ENCODE measurements around the gene MTRF1.

The MTRF1 gene, protein sequence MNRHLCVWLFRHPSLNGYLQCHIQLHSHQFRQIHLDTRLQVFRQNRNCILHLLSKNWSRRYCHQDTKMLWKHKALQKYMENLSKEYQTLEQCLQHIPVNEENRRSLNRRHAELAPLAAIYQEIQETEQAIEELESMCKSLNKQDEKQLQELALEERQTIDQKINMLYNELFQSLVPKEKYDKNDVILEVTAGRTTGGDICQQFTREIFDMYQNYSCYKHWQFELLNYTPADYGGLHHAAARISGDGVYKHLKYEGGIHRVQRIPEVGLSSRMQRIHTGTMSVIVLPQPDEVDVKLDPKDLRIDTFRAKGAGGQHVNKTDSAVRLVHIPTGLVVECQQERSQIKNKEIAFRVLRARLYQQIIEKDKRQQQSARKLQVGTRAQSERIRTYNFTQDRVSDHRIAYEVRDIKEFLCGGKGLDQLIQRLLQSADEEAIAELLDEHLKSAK

DNA sequence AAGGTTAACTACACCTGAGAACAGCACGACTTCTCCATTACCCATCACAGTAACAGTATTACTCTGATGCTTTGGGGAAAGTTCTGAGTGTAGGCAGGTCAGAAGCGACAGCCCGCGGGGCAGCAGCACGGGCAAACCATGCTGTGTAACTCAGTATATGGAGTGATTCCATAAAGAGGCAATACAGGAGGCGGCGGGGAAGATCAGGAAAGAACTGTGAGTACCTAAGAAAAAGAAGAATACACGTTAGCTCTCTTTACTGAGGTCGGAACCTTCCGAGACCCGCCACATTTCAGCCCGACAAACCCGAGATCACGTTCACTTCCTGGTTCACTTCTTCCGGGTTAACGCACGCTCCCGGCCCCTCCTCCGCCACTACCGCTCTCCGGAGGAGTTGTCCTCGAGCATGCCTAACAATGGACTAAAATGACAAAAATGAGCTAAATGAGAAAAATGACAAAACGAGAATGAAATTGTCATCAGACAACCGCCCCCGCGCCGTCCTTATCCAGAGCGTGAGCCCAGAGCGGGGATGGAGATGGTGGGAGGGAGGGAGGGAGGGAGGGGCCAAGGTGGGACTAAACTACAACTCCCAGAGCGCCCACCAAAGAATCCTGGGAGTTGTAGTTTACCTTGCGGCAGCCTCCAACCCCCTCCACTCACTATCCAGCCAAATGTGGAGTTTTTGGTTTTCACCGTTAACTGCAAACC is at the start of gene MTRF1:
MTRF1 (minus strand) TSS at position 316 of the 711 bp plus-strand sequence. CDS start 2,669 bp downstream, outside the sequence.
- peak; percentile 69 for DNase-seq

DNA sequence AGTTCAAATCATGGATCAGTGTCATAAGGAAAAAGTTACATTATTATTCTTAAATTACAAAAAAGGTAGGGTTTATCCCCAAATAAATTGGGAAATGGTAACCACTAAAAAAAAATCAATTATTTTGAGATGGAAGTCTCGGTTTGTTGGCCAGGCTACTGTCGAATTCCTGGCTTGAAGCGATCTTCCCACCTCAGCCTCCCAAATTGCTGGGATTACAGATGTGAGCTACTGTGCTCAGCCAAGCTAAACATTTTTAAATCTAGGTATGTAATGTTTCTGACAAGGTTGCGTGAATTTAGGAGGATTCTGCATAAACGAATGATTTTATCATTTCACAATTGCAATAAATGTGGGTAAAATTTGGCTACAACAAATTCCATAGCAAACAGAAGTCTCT is 49.7 kb upstream of the MTRF1 start:
- no peak for DNase-seq

DNA sequence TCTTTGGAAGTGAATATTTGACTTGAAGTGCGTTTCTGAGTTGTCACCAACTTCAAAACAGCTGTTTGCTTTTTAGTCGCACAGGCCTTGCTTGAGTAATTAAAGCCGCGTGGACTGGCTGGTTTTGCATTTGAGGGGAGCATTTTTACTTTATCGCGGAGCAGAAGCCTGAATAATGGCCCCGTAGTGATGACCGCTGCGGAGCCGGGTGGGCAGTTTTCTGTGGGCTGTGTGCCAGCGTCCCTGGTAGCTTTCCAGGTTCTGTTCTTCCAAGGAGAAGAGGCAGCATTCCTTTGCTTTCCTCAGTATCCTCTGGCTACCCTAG is 48.8 kb upstream of the MTRF1 start:
- DNase-seq, result no peak

DNA sequence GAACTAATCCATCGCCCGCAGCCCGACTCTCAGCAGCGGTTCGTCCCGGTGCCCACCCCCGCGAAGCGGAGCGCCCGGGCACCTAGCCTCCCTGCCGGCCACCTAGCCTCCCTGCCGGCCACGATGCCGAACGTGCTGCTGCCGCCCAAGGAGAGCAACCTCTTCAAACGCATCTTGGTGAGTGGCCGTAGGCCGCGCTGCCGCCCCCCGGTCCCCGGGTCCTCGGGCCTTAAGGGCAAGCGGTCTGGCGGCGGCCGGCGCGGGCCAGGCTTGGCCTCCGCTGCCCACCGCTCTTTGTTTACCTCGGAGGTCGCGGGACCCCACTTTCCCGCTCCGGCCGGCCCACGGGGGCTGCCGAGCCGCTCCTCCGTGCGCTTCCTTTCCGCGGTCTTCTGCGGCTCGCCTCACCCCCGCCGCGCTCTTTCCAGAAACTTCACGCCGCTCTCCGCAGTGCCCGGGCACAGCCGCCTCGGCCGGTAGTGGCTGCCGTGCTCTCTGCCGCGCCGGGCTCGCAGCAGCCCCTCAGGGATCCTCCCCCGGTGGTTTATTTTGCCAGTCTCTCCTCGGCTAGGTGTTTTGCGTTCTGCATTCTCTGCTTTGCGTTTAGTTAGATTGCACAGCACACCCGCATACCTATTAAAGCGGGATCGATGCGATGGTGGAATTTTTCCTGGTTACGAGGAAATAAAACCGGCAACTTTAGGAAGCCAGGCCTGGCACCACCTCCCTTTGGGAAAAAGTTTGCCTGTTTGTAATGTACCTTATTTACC is 48.2 kb upstream of the MTRF1 start:
- DNase-seq, result peak; percentile 64

DNA sequence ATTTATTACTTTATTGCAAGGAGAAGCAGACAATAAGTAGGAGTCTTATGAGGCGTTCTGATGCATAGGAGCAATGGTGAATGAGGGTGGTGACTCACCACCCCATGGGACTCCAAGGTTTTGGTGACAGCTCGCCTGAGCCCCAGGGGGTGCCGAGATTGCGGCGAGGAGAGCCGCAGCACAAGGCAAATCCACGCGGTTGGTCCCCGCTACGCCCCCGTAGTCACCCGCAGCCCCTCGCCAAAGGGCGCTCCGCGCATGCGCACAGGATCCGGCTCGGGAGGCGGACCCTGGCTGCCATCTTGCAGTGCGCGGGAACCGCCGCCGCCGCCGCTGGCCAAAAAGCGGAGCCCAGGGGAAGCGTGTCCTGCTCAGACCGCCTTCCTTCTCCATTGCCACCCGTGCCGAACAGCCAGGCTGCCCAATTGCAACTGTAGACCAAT is 47.6 kb upstream of the MTRF1 start, which contains the start of gene NAA16:
NAA16 (plus strand) TSS at position 305 of the 443 bp plus-strand sequence. CDS start 262 bp downstream, outside the sequence.
- peak; percentile 94 for DNase-seq

DNA sequence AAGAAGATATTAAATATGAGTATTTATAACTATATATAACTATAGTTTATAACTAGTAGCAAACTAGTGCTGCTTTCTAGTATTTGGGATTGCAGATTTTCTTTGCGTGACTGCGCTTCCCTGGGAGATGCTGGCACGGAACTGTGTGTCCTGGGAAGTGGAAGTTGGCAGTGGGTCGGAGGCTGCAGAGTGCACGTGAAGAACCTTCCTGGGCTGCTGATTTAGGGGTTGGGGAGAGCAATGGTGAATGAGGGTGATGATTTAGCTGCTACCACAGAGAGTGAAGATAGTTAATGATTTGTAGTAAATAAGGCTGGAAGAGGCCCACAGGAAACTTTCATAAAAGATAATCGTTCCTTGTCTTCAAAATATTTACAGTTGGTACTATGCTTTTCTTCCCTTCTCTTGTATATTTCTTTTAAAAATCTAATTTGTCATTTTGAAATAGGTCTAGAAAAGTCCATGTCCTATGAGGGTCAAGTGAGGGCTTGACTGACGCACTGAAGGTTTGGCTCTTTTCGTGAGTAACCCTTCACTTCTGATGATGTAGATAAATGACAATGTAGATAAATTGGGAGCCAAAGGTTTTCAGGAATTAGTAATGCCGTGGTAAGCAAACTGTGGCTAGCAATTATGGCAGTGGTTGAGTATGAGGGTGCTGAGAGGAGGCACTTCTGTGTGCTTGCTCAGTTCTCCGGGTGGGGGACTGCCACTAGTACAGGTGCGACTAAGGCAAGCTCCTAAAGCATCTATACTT is 44.7 kb upstream of the MTRF1 start:
- DNase-seq, result no peak

DNA sequence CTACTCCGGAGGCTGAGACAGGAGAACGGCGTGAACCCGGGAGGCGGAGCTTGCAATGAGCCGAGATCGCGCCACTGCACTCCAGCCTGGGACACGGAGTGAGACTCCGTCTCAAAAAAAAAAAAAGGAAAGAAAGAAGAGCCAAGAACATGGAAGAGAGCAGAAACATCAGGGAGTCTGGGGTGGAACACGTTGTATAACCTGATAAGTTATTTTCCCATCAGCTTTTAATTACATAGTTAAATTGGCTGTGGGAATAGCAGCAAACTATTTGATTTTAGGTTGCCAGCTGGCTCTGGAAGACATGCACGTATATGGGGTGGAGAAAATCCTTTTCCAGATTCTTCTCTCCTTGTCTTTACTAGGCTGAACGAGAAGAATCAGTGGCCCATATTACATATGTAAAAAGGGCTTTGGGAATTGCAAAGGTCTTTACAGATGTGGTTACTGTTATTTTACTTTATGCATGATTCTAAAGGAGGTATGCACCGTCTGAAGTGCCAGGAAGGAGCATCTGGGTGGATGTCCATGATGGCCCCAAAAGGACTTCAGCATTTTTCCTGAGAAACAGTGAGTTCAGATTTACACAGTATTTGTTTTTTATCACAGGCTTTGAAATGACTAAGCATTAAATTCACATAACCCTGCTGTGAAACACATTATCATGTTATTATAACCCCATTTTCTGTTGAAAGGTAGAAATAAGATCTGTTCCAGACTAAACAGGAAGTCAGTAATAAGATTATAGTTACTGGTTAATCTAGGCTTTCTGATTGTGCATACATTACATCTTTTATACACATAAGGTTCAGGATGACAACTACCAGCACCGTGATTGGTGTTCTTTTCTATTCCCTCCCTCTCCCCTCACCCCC is 43.1 kb upstream of the MTRF1 start:
- no peak for DNase-seq

DNA sequence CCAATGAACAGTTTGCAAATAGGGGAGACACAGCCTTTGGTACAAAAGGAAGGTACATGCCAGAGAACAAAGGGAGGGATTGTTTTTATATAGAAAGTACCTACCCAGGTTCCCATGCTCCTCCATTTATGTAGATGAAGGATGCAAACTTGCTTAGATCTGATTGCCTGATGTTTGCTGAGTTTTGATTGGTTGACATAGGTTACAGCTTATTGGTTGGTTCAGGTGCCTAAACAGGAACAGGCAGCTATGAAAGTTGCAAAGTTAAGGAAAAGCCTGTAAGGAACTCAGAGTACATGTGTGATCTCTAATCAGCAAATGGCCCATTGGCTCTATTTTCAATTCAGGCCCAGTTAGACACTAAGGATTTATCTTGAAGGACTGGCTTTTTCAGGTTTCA is 41.2 kb upstream of the MTRF1 start:
- no peak for DNase-seq

DNA sequence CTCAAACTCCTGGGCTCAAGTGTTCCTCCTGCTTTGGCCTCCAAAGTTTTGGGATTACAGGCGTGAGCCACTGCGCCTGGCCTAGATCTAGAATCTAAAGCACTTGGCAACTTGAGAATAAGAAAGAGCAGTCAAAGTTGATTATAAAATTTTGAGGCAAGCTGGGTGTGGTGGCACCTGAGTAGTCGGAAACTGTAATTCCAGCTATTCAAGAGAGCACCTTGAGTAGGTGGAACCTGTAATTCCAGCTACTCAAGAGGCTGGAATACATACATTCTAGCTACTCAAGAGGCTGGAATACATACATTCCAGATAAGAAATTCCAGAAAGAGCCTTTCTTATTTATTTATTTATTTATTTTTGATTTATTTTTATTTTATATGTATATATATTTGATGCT is 39.4 kb upstream of the MTRF1 start:
- no peak for DNase-seq

DNA sequence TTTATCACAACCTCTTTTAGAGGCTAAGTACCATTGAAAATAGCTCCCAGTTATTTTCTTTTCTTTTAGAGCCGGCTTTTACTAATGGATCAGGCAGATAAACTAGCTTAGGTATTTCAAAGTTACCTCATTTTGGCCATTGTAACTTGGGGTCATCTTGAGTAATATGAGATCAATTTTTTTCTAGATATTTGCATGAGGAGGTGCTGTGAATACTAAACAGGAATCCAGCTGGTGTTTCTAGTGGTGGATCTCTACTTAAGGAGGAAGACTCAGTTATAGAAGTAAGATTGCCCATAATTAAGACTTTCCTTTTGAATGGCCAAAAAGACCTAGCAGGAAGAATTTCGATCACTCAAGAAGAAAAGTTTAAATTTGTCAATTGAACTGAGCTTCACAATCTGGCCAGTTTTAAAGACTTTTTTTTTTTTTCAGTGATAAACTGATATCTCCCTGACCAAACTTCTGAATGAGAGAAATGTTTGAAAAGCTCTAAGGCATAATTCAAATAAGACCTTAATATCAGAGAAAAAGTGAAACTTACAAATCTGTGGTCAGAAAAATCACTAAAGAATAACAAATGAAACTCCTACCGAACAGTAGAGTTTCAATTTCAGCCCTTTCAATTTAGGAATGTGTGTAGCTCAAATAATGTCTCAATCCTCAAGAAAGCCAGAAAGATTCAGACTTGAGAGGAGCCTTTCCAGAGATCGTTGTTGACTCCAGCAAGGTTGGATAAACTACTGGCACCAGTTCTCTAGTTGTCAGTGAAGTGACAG is 36.1 kb upstream of the MTRF1 start:
- no peak for DNase-seq

DNA sequence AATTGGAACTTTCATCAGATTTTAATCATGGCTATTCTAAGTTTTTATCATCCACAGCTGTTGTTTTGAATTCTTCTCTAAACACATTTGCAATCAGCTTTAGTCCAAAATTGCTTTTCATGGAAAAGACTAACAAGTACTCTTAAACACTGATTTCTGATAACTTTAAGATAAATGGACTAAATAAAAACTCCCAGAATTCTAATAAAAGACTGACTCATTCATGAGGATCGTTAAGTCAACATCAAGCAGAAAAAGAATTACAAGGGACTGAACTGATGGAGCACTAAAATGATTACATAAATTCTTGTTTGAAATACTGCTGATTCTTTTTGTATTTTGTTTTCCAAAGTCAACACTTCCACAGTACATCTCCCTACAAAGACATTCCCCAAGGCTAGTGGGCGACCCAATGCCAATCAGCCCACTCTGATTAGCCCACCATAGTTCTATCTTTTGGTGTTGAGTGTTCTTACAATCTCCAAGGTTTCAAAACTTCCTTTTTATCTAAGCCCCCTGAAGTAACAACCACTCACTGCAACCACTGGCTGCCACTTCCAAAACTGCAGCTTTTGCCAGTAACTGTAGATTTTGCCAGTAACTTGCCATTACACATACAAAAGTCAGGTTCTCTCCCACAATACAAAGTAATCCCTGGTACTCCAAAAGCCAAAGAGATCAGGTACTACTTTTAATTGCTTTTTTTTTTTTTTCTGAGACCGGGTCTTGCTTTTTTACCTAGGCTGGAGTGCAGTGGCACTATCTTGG is 33.7 kb upstream of the MTRF1 start:
- DNase-seq, result no peak

DNA sequence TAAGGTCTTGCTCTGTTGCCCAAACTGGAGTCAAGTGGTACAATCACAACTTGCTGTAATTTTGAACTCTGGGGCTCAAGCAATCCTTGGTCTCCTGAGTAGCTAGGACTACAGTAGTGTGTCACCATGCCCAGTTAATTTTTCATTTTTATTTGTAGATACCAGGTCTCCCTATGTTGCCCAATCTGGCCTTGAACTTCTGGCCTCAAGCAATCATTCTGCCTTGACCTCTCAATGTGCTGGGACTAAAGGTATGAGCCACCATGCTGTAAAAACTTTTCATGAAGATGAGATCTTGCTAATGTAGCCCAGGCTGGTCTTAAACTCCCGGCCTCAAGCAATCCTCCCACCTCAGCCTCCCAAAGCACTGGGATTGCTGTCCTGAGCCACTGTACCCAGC is 32.6 kb upstream of the MTRF1 start:
- no peak for DNase-seq

DNA sequence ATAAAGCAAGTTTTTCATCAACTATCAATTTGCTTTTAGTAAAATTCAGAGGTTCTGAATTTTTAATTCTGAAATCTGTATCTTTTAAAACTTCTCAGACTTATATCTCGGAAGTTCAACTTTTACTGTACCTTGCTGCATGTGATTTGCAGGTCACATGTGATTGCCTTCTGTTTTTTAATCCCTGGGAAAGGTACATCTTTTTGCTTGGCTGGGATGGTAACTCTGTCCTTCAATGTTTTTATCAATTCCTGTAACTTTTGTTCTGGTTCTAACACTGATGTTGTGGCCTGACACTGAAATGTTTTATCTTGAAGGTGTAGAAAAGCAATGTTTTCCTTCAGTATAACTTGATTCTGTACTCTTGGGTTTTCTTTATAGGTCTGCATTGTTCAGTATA is 31.5 kb upstream of the MTRF1 start:
- no peak for DNase-seq

DNA sequence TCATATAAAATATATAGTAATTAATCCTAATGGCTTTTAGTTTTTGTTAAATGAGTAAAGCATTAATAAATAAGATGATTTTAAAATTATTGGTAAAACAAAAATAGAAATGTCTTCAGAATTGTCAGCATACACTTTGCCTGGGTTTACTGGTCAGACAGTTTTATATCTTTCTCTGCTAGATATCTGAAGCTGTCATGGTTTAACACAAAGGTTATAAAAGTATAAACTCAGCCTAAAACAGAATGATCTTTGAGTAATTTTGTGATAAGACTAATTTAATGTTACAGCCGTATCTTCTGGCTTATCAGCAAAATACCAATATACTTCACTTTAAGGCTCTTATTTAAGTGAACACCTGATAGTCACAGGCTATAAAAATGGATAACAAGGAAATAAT is 29.9 kb upstream of the MTRF1 start:
- no peak for DNase-seq

DNA sequence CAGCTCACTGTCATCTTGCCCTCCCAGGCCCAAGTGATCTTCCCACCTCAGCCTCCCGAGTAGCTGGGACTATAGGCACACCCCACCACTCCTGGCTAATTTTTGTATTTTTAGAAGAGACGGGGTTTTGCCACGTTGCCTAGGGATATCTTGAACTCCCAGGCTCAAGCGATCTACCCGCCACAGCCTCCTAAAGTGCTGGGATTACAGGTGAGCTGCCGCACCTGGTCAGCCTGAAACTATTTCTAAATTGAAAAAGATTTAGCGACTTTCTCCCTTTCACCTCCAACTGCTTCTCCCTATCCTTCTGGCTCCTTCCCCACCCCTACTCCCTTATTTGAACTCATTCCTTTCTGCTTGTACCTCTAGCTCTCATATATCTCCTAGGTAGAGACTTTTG is 27.9 kb upstream of the MTRF1 start:
- DNase-seq, result no peak

DNA sequence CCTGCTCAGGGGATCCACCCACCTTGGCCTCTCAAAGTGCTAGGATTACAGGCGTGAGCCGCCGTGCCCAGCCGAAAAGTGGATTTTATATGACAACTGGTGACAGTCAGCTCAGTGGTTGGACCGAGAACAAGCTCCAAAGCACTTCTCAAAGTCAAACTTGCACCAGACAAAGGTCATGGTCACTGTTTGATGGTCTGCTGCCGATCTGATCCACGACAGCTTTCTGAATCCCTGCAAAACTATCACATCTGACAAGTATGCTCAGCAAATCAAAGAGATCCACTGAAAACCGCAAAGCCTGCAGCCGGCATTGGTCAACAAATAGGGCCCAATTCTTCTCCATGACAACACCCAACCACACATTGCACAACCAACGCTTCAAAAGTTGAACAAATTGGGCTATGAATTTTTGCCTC is 26.1 kb upstream of the MTRF1 start:
- no peak for DNase-seq

DNA sequence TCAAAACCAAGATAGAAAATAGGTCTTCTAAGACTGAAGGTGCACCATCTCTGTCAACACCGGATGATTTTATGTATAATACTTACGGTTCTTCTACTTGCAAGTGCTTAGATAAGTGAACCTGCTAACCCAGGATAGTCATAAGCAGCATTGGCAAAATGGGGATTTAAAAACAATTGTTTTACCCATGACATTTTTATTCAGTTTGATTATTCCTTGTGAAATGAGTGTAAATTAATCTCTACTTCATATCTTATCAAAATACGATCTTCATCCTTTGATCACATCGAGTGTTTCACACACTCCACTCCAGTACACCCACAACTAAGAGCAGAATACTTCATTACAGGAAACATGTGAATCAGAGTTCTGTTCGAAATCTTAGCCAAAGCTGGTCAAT is 23.0 kb upstream of the MTRF1 start:
- DNase-seq, result no peak

DNA sequence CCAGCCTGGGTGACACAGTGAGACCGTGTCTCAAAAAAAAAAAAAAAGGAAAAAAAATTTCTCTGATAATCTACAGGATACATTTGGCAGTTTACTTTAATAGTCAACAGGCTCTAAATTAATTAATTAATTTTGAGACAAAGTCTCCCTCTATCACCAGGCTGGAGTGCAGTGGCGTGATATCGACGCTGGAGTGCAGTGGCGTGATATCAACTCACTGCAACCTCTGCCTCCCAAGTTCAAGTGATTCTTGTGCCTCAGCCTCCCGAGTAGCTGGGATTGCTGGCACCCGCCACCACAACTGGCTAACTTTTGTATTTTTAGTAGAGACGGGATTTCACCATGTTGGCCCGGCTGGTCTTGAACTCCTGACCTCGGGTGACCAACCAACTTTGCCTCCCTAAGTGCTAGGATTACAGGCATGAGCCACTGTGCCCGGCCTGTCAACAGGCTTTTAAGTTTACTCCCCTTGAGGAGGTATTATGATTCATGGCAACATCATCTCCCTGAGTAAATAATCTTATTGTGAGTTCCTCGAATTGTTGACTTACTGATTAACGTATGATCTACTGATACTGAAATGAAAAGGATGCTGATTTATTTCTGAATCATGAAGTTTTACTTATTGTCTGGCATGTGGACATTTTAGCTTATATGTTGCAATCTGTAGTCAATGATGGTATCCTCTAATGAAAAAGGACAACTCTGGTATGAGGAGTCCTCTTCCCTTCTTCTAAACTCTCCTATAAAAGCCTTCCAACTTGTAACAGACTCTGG is 21.3 kb upstream of the MTRF1 start:
- no peak for DNase-seq

DNA sequence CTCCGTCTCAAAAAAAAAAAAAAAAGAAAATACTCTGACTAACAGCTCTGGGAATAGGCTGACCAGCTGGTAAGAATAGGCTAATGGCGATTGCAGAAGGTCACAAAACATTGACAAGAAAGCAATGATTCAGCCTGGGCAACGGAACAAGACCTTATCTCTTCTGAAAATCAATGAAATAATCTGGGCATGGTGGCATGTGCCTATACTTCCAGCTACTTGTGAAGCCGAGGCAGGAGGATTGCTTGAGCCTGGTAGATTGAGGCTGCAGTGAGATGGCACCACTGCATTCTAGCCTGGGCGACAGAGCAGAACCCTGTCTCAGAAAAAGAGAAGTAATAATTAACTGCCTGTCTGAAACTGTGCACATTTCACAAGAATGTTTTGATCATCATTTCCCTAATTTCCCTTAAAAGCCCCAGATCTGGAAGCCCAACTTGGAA is 18.8 kb upstream of the MTRF1 start:
- DNase-seq, result no peak
